ENCODE measurements around the gene CHRND.

DNA sequence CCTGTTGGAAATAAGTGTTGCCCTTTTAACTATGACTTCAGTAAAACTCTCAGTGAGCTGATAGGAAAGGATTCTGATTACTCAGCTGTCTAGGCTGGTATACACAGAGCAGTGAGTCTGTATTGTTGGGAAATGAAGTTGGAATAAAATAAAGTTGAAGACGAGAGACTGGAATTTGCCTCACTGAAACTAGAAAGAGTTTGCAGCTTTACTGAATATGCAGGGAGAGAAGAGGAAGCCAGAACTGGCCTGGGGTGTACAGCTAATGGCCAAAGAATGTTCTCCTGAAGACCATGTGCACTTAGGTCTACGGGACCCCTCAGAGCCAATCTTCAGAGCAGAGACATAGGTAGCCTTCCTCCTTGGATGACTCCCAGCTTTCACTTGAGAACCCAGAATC lies 51.0 kb downstream of the CHRND start:
- TF ChIP-seq CTCF (IDR thresholded peaks at IDR 0.05) (no peak), ZFX (IDR thresholded peaks at IDR 0.05; ENCODE audit: borderline replicate concordance) (no peak)
